HepG2 (cell line): ENCODE measurements around the gene ABHD12. TPM values are rescaled to one million over a fixed set of nuclear protein-coding genes. Genes with fewer than 3 reads are reported as not detected.

ENCODE experiments used
- ARID5B ChIP-seq: IDR thresholded peaks from 2 replicates; pipeline ENCODE4 v1.4.0; 2020; ENCODE audit warnings: mild to moderate bottlenecking, missing genetic modification reagents
- ATF5 ChIP-seq: sonication (generic); formaldehyde crosslinking; IDR thresholded peaks from 2 replicates; pipeline ENCODE4 v1.4.0; 2020; ENCODE audit warnings: mild to moderate bottlenecking, low read depth, missing genetic modification reagents
- FOXC1 ChIP-seq: sonication (generic); formaldehyde crosslinking; IDR thresholded peaks from 2 replicates; pipeline ENCODE4 v1.8.0; 2022; ENCODE audit warnings: mild to moderate bottlenecking, missing genetic modification reagents, borderline replicate concordance
- FOXJ3 ChIP-seq: sonication (generic); formaldehyde crosslinking; IDR thresholded peaks from 2 replicates; pipeline ENCODE4 v1.4.0; 2020; ENCODE audit warnings: missing genetic modification reagents, mild to moderate bottlenecking, borderline replicate concordance
- HMG20B ChIP-seq: conservative IDR thresholded peaks from 2 replicates; pipeline ENCODE4 v1.6.1; 2016; ENCODE audit warnings: missing genetic modification reagents, missing compliant biosample characterization
- KLF16 ChIP-seq, 2 experiments: sonication (generic) in 1 of 2; formaldehyde crosslinking in 1 of 2; IDR thresholded peaks; 2 replicates each; pipeline versions ENCODE4 v1.6.1 to v1.8.0; 2016 to 2023; ENCODE audit warnings: missing genetic modification reagents in 2 of 2, missing compliant biosample characterization in 1 of 2
- PAXIP1 ChIP-seq: sonication (generic); formaldehyde crosslinking; conservative IDR thresholded peaks from 2 replicates; pipeline ENCODE4 v1.4.0; 2020; ENCODE audit warnings: mild to moderate bottlenecking, missing genetic modification reagents, moderate library complexity
- STAT5B ChIP-seq: sonication (generic); formaldehyde crosslinking; IDR thresholded peaks from 2 replicates; pipeline ENCODE4 v1.4.0; 2020; ENCODE audit warnings: missing genetic modification reagents
- YEATS2 ChIP-seq: sonication (generic); formaldehyde crosslinking; IDR thresholded peaks from 2 replicates; pipeline ENCODE4 v1.4.0; 2020; ENCODE audit warnings: missing genetic modification reagents, borderline replicate concordance
- ZBTB20 ChIP-seq: sonication (generic); formaldehyde crosslinking; IDR thresholded peaks from 2 replicates; pipeline ENCODE4 v1.8.1; 2023; ENCODE audit warnings: missing genetic modification reagents, low read depth, mild to moderate bottlenecking, borderline replicate concordance
- ZBTB42 ChIP-seq: sonication (generic); formaldehyde crosslinking; IDR thresholded peaks from 2 replicates; pipeline ENCODE4 v1.5.0; 2020; ENCODE audit warnings: mild to moderate bottlenecking, missing genetic modification reagents
- ZNF274 ChIP-seq: sonication (generic); formaldehyde crosslinking; IDR thresholded peaks from 2 replicates; pipeline ENCODE4 v1.5.1; 2020; ENCODE audit warnings: mild to moderate bottlenecking, missing genetic modification reagents
- ZNF326 ChIP-seq: sonication (generic); formaldehyde crosslinking; IDR thresholded peaks from 2 replicates; pipeline ENCODE4 v1.4.0; 2020; ENCODE audit warnings: missing genetic modification reagents, borderline replicate concordance
- ZNF605 ChIP-seq: sonication (generic); formaldehyde crosslinking; IDR thresholded peaks from 2 replicates; pipeline ENCODE4 v1.8.0; 2022; ENCODE audit warnings: mild to moderate bottlenecking, missing genetic modification reagents
- ZSCAN21 ChIP-seq: sonication (generic); formaldehyde crosslinking; IDR thresholded peaks from 2 replicates; pipeline ENCODE4 v1.8.0; 2022; ENCODE audit warnings: mild to moderate bottlenecking, missing genetic modification reagents, moderate library complexity, borderline replicate concordance
- ZZZ3 ChIP-seq: sonication (generic); formaldehyde crosslinking; IDR thresholded peaks from 2 replicates; pipeline ENCODE4 v1.4.0; 2020; ENCODE audit warnings: missing genetic modification reagents, mild to moderate bottlenecking, borderline replicate concordance
- polyA plus RNA-seq, 8 experiments: library from polyadenylated mRNA; depleted of rRNA in 3 of 8; stranded (reverse) in 7 of 8; unstranded in 1 of 8; fragments of >200 nt; fragmentation: Illumina TruSeq in 4 of 8; extraction: Trizol in 4 of 8; gene quantifications; 2 replicates each; pipeline versions ENCODE4 v1.2.1 to v1.2.3, GENCODE V29; 2011 to 2016; ENCODE audit warnings: low read depth in 4 of 8, missing spikeins in 1 of 8, mixed read lengths in 1 of 8; ENCODE audit not compliant: insufficient read depth in 1 of 8
- total RNA-seq, 5 experiments: library from RNA; depleted of rRNA; stranded (reverse); fragments of >200 nt; fragmentation: Illumina TruSeq; extraction: Trizol; gene quantifications; 2 replicates each; pipeline ENCODE4 v1.2.3, GENCODE V29; 2016; ENCODE audit warnings: low read depth in 1 of 5
- TF ChIP-seq, protein P1 (sequence below): IDR thresholded peaks from 2 replicates; pipeline ENCODE4 v1.6.1; 2016; ENCODE audit warnings: missing compliant biosample characterization, missing genetic modification reagents, borderline replicate concordance
- TF ChIP-seq, protein P2 (sequence below): IDR thresholded peaks from 2 replicates; pipeline ENCODE4 v1.6.1; 2018; ENCODE audit warnings: missing genetic modification reagents

Gene ABHD12
- total and polyA plus RNA-seq, 2 of the 13 experiments (the other 11 are each of a cell fraction or from before 2014, with no cell fraction given) = 23.5 to 72.1 TPM

GRCh38 chr20:25378189-25378883 lies 12.3 kb downstream of the ABHD12 start (continued):
- TF ChIP-seq ZSCAN21 (CRISPR knock-in tag) (0 out of 2 replicates have a peak, but pooled peaks have one; percentile 17), ARID5B (CRISPR knock-in tag) (peak; percentile 99), STAT5B (CRISPR knock-in tag) (no peak), HMG20B (CRISPR knock-in tag) (peak; percentile 99), ZNF274 (no peak), ZNF605 (CRISPR knock-in tag) (no peak), FOXC1 (no peak), FOXJ3 (CRISPR knock-in tag) (peak; percentile 88; the same call in 1 of the 2 replicates), YEATS2 (no peak; the same call in 1 of the 2 replicates), KLF16 (CRISPR knock-in tag; IDR thresholded peaks at IDR 0.05) (peak in 1 of 2 experiments; percentile 85; a peak in 2 of 4 replicates), ZBTB20 (CRISPR knock-in tag) (peak; percentile 94), ZBTB42 (CRISPR knock-in tag) (peak; percentile 71; the same call in 1 of the 2 replicates), ZNF326 (CRISPR knock-in tag) (no peak), ATF5 (0 out of 2 replicates have a peak, but pooled peaks have one; percentile 76), ZZZ3 (CRISPR knock-in tag) (no peak), PAXIP1 (CRISPR knock-in tag) (peak; percentile 92)
- TF ChIP-seq, protein P1, sequence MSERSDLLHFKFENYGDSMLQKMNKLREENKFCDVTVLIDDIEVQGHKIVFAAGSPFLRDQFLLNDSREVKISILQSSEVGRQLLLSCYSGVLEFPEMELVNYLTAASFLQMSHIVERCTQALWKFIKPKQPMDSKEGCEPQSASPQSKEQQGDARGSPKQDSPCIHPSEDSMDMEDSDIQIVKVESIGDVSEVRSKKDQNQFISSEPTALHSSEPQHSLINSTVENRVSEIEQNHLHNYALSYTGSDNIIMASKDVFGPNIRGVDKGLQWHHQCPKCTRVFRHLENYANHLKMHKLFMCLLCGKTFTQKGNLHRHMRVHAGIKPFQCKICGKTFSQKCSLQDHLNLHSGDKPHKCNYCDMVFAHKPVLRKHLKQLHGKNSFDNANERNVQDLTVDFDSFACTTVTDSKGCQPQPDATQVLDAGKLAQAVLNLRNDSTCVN = no peak
- TF ChIP-seq, protein P2, sequence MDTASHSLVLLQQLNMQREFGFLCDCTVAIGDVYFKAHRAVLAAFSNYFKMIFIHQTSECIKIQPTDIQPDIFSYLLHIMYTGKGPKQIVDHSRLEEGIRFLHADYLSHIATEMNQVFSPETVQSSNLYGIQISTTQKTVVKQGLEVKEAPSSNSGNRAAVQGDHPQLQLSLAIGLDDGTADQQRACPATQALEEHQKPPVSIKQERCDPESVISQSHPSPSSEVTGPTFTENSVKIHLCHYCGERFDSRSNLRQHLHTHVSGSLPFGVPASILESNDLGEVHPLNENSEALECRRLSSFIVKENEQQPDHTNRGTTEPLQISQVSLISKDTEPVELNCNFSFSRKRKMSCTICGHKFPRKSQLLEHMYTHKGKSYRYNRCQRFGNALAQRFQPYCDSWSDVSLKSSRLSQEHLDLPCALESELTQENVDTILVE = peak; percentile 60; the same call in 1 of the 2 replicates
